Fibroblast of lung (primary cell): ENCODE measurements around the gene TLE1. TPM values are rescaled to one million over a fixed set of nuclear protein-coding genes. Genes with fewer than 3 reads are reported as not detected.
A peak's percentile ranks its signal among the peaks of the same experiment; 100 is the strongest.

ENCODE experiments used
- DNase-seq, 2 donors: peaks; one replicate each; pipeline versions ENCODE4 v3.0.0 to v3.0.0-alpha.2; 2010; ENCODE audit warnings: low read depth in 2 of 2
- H2AFZ ChIP-seq: 2 replicates; pipeline ENCODE4 v1.5.1; 2012; ENCODE audit warnings: low read length, control low read depth, inconsistent platforms
- H3K27ac ChIP-seq: 2 replicates; pipeline ENCODE4 v1.5.1; 2011; ENCODE audit warnings: low read length, control low read depth; ENCODE audit not compliant: insufficient read depth
- H3K27me3 ChIP-seq: 2 replicates; pipeline ENCODE4 v1.5.1; 2011; ENCODE audit warnings: mild to moderate bottlenecking, low read length; ENCODE audit not compliant: control insufficient read depth, insufficient read depth
- H3K36me3 ChIP-seq: 2 replicates; pipeline ENCODE4 v1.5.1; 2011; ENCODE audit warnings: low read length; ENCODE audit not compliant: control insufficient read depth, insufficient read depth
- H3K4me1 ChIP-seq: 2 replicates; pipeline ENCODE4 v1.5.1; 2011; ENCODE audit warnings: low read length; ENCODE audit not compliant: control insufficient read depth, insufficient read depth; ENCODE audit errors: extremely low read depth
- H3K4me2 ChIP-seq: 2 replicates; pipeline ENCODE4 v1.5.1; 2011; ENCODE audit warnings: low read length, control low read depth; ENCODE audit not compliant: insufficient read depth; ENCODE audit errors: extremely low read depth
- H3K4me3 ChIP-seq, 4 experiments: fragments of 200-600 bp in 1 of 4; sonication (generic) in 1 of 4; replicated peaks in 1 of 4; 2 replicates each; pipeline ENCODE4 v1.5.1; 2011 to 2016; ENCODE audit warnings: low read length in 4 of 4, low read depth in 3 of 4, mild to moderate bottlenecking in 3 of 4, control low read depth in 2 of 4, inconsistent platforms in 1 of 4, mixed read lengths in 1 of 4; ENCODE audit not compliant: insufficient read depth in 1 of 4; ENCODE audit errors: control extremely low read depth in 1 of 4
- H3K79me2 ChIP-seq: 2 replicates; pipeline ENCODE4 v1.5.1; 2012; ENCODE audit warnings: mild to moderate bottlenecking, low read length, inconsistent platforms; ENCODE audit not compliant: control insufficient read depth, insufficient read depth
- H3K9ac ChIP-seq: 2 replicates; pipeline ENCODE4 v1.5.1; 2011; ENCODE audit warnings: mild to moderate bottlenecking, low read length, control low read depth; ENCODE audit not compliant: insufficient read depth
- H3K9me3 ChIP-seq: 2 replicates; pipeline ENCODE4 v1.5.1; 2012; ENCODE audit warnings: low read depth, low read length; ENCODE audit not compliant: control insufficient read depth, insufficient read depth
- H4K20me1 ChIP-seq: 2 replicates; pipeline ENCODE4 v1.5.1; 2011; ENCODE audit warnings: low read length; ENCODE audit not compliant: control insufficient read depth, insufficient read depth; ENCODE audit errors: extremely low read depth
- EZH2 ChIP-seq: IDR thresholded peaks from 2 replicates; pipeline ENCODE4 v1.5.1; 2012; ENCODE audit warnings: low read length, control low read depth, mild to moderate bottlenecking; ENCODE audit errors: missing control alignments
- polyA plus RNA-seq, 2 donors: library from polyadenylated mRNA; depleted of rRNA in 1 of 2; stranded (reverse) in 1 of 2; unstranded in 1 of 2; fragments of >200 nt; gene quantifications; 2 replicates each; pipeline ENCODE4 v1.2.1, GENCODE V29; 2011 to 2012; ENCODE audit warnings: missing spikeins in 1 of 2
- total RNA-seq: library from RNA; depleted of rRNA; stranded (reverse); fragments of >200 nt; gene quantifications from 2 replicates; pipeline ENCODE4 v1.2.1, GENCODE V29; 2014
- TF ChIP-seq, protein P1 (sequence below), 2 donors: IDR thresholded peaks in 1 of 2; conservative IDR thresholded peaks in 1 of 2; 1 replicate in 1 of 2; 2 replicates in 1 of 2; pipeline ENCODE4 v1.5.1; 2011 to 2012; ENCODE audit warnings: low read length in 2 of 2, control low read depth in 1 of 2, inconsistent platforms in 1 of 2, low read depth in 1 of 2, mild to moderate bottlenecking in 1 of 2

TLE1 gene
- total and polyA plus RNA-seq, 2 donors (not counting 1 experiment from before 2014, with no cell fraction given) = 29.3 to 29.7 TPM

GRCh38 chr9:81634915-81635516 lies 54.3 kb downstream of the TLE1 start:
- Histone ChIP-seq H3K9me3 (no peaks in the 10 kb centered on the region), H3K4me3 (no peak overlapping the region), H3K4me2 (peak overlapping the region; percentile 51), H3K27ac (peak overlapping the region; percentile 79), H3K4me1 (peaks cover 32% of the 10 kb centered on the region), H3K79me2 (no peaks in the 10 kb centered on the region), H4K20me1 (no peaks in the 10 kb centered on the region), H2AFZ (no peak overlapping the region), H3K9ac (no peak overlapping the region), H3K27me3 (no peaks in the 10 kb centered on the region), H3K36me3 (no peaks in the 10 kb centered on the region)
- no peak for TF ChIP-seq EZH2
- TF ChIP-seq, protein P1, sequence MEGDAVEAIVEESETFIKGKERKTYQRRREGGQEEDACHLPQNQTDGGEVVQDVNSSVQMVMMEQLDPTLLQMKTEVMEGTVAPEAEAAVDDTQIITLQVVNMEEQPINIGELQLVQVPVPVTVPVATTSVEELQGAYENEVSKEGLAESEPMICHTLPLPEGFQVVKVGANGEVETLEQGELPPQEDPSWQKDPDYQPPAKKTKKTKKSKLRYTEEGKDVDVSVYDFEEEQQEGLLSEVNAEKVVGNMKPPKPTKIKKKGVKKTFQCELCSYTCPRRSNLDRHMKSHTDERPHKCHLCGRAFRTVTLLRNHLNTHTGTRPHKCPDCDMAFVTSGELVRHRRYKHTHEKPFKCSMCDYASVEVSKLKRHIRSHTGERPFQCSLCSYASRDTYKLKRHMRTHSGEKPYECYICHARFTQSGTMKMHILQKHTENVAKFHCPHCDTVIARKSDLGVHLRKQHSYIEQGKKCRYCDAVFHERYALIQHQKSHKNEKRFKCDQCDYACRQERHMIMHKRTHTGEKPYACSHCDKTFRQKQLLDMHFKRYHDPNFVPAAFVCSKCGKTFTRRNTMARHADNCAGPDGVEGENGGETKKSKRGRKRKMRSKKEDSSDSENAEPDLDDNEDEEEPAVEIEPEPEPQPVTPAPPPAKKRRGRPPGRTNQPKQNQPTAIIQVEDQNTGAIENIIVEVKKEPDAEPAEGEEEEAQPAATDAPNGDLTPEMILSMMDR (conservative IDR thresholded peaks at IDR 0.05 in 1 of 2, IDR thresholded peaks at IDR 0.05 in 1 of 2; ENCODE audit: low read depth in 1 of 2, low read length in 2 of 2) = no peak
- peak; percentile 64 to 72 for DNase-seq

DNA sequence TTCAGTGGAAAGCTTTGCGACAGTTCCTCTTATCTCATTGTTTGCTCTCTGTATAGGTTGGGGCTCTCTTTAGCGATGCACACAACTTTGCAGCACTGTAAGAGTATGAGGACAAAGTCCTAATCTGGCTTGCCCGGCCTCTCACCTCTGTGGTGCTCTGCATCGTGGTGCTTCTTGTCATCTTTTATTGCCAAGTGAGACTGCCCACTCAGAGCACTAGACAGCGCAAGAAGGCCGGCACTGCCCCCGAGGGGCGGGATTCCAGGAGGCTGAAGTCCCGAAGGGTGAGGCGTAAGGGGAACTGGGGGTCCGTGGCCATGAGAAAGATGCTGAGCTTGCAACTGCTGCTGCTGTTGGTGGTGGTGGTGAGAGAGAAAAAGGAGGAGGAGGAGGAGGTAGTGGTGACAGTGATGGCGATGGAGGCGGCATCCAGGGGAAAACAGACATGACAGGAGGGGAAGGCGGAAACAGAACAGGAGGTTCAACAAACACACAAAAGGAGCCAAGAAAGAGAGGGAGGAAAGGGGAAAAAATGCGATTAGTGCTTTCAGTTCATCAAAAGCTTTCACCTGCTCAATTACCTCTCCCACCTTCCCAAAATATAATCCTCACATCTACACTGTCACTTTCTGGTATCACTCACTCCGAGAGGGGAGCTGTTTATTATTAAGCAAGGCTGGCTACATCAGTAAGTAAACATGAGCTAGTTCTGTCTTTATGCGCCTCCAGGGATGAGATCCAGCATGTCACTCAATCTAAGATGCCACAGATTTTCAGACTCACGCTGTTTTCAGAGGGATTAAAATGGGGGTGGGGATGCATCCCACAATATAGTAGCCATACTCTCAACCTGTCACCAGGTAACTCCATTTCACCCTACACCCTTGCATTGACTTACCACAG lies 55.1 kb downstream of the TLE1 start:
- Histone ChIP-seq H4K20me1 (no peaks in the 10 kb centered on the region), H3K36me3 (no peaks in the 10 kb centered on the region), H3K9ac (no peak overlapping the region), H3K79me2 (no peaks in the 10 kb centered on the region), H3K4me3 (no peak overlapping the region), H3K9me3 (no peaks in the 10 kb centered on the region), H2AFZ (no peak overlapping the region), H3K4me2 (no peak overlapping the region), H3K4me1 (peaks cover 32% of the 10 kb centered on the region), H3K27ac (peak overlapping the region; percentile 79), H3K27me3 (no peaks in the 10 kb centered on the region)
- TF ChIP-seq, protein P1 (conservative IDR thresholded peaks at IDR 0.05 in 1 of 2, IDR thresholded peaks at IDR 0.05 in 1 of 2; ENCODE audit: low read depth in 1 of 2, low read length in 2 of 2) = no peak
- no peak for TF ChIP-seq EZH2
- DNase-seq = no peak

GRCh38 chr9:81632599-81632998 lies 56.7 kb downstream of the TLE1 start:
- Histone ChIP-seq H4K20me1 (no peaks in the 10 kb centered on the region), H3K9me3 (no peaks in the 10 kb centered on the region), H3K27me3 (no peaks in the 10 kb centered on the region), H2AFZ (no peak overlapping the region), H3K79me2 (no peaks in the 10 kb centered on the region), H3K4me2 (peak overlapping the region; percentile 7), H3K9ac (no peak overlapping the region), H3K27ac (peak overlapping the region; percentile 55), H3K36me3 (no peaks in the 10 kb centered on the region), H3K4me1 (peaks cover 30% of the 10 kb centered on the region), H3K4me3 (no peak overlapping the region)
- TF ChIP-seq, protein P1 (conservative IDR thresholded peaks at IDR 0.05 in 1 of 2, IDR thresholded peaks at IDR 0.05 in 1 of 2; ENCODE audit: low read depth in 1 of 2, low read length in 2 of 2) = no peak
- no peak for TF ChIP-seq EZH2
- peak; percentile 80 to 91 for DNase-seq
